CD4-positive, alpha-beta memory T cell (primary cell): ENCODE measurements around the gene RBBP7. TPM values are rescaled to one million over a fixed set of nuclear protein-coding genes. Genes with fewer than 3 reads are reported as not detected.
"Not testable (repeated sequence)": the region's sequence is repeated elsewhere in the genome, so short reads cannot be mapped to it uniquely, and the experiment has no call there.

Experiments used
- CTCF ChIA-PET: fragments of 350-600 bp; sonication (Branson Sonifier 250); formaldehyde crosslinking; loops from one replicate; lab custom pipeline; 2021; ENCODE audit warnings: inconsistent platforms; ENCODE audit not compliant: partially characterized antibody; lab: Charles Lee
- POLR2A ChIA-PET: fragments of 350-600 bp; sonication (Branson Sonifier 250); formaldehyde crosslinking; loops from one replicate; lab custom pipeline; 2021; ENCODE audit not compliant: partially characterized antibody; lab: Charles Lee
- DNase-seq, 5 donors: peaks; one replicate each; pipeline versions ENCODE4 v3.0.0 to v3.0.0-alpha.2; 2020 to 2022; ENCODE audit warnings: mixed read lengths in 1 of 5
- H3K27ac ChIP-seq: one replicate; pipeline ENCODE4 v1.7.0; 2013; ENCODE audit warnings: low read depth, low read length
- H3K27me3 ChIP-seq: 2 replicates; pipeline ENCODE4 v1.7.0; 2013; ENCODE audit warnings: mild to moderate bottlenecking, low read length, moderate library complexity; ENCODE audit not compliant: insufficient read depth
- H3K36me3 ChIP-seq: 2 replicates; pipeline ENCODE4 v1.7.0; 2013; ENCODE audit warnings: mild to moderate bottlenecking, low read length, moderate library complexity; ENCODE audit not compliant: insufficient read depth
- H3K4me1 ChIP-seq: 2 replicates; pipeline ENCODE4 v1.7.0; 2013; ENCODE audit warnings: mild to moderate bottlenecking, low read length, moderate library complexity; ENCODE audit not compliant: insufficient read depth
- H3K4me3 ChIP-seq, 2 donors: one replicate each; pipeline ENCODE4 v1.7.0; 2013; ENCODE audit warnings: low read length in 2 of 2, mild to moderate bottlenecking in 1 of 2
- H3K9me3 ChIP-seq, 2 donors: one replicate each; pipeline ENCODE4 v1.7.0; 2013; ENCODE audit warnings: low read length in 2 of 2, control low read depth in 1 of 2; ENCODE audit not compliant: control insufficient read depth in 1 of 2
- H3K27ac Mint-ChIP-seq, 7 donors: one replicate each; pipeline ENCODE4 v1.8.0; 2020 to 2021; ENCODE audit warnings: mixed read lengths in 7 of 7, mild to moderate bottlenecking in 6 of 7, inconsistent platforms in 3 of 7, moderate library complexity in 3 of 7
- H3K27me3 Mint-ChIP-seq, 2 donors: one replicate each; pipeline ENCODE4 v1.8.0; 2020 to 2021; ENCODE audit warnings: mixed read lengths in 2 of 2
- H3K36me3 Mint-ChIP-seq, 2 donors: one replicate each; pipeline ENCODE4 v1.8.0; 2020 to 2021; ENCODE audit warnings: mixed read lengths in 2 of 2, inconsistent platforms in 1 of 2, mild to moderate bottlenecking in 1 of 2
- H3K4me1 Mint-ChIP-seq, 4 donors: one replicate each; pipeline ENCODE4 v1.8.0; 2020 to 2021; ENCODE audit warnings: mixed read lengths in 4 of 4, mild to moderate bottlenecking in 1 of 4
- H3K4me3 Mint-ChIP-seq, 8 donors: one replicate each; pipeline ENCODE4 v1.8.0; 2020 to 2021; ENCODE audit warnings: mixed read lengths in 8 of 8, mild to moderate bottlenecking in 7 of 8, moderate library complexity in 6 of 8, inconsistent platforms in 3 of 8
- H3K9me3 Mint-ChIP-seq, 8 donors: one replicate each; pipeline ENCODE4 v1.8.0; 2020 to 2021; ENCODE audit warnings: mixed read lengths in 8 of 8, mild to moderate bottlenecking in 5 of 8, inconsistent platforms in 3 of 8, moderate library complexity in 1 of 8
- intact Hi-C: fragments of 100-400 bp; cut with micrococcal nuclease; formaldehyde crosslinking; loops from one replicate; pipeline ENCODE4 v1.15.1; 2023
- polyA plus RNA-seq, 2 donors: library from polyadenylated mRNA; unstranded; fragments of 300-500 nt; fragmentation: Illumina TruSeq; gene quantifications; one replicate each; pipeline ENCODE4 v1.2.3, GENCODE V29; 2021
- total RNA-seq, 2 experiments: library from RNA; stranded (reverse); gene quantifications; one replicate each; pipeline ENCODE4 v1.2.3, GENCODE V29; 2021

The RBBP7 gene
- total and polyA plus RNA-seq, 4 experiments from 2014 or later = 90.5 to 172 (median 112) TPM

DNA sequence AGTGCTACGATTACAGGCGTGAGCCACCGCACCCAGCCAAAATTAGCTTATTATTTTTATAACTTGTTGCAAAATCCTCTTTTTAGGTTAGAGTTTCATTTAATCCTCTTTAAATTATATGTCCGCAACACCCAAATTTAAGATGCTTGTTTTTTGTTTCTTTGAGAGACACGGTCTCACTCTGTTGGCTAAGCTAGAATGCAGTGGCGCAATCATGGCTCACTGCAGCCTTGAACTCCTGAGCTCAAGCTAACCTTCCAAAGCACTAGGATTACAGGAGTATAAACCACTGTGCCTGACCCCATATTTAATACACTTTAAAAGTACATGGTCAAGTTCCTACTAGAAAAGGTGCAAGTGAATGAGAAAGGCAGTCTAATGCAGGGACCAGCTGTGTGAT, 2.2 kb downstream of the RBBP7 start:
- Histone ChIP-seq H3K36me3 (no peaks in the 10 kb centered on the region), H3K27me3 (no peaks in the 10 kb centered on the region), H3K27ac (no peak overlapping the region), H3K4me3 (no peak overlapping the region), H3K4me1 (peaks cover 41% of the 10 kb centered on the region), H3K9me3 (no peaks in the 10 kb centered on the region)
- H3K4me1 Mint-ChIP-seq = peaks cover 29 to 51% (median 35%) of the 10 kb centered on the region in 4 donors
- no peaks in the 10 kb centered on the region for H3K9me3 Mint-ChIP-seq
- peaks cover 3 to 22% of the 10 kb centered on the region in 2 donors for H3K36me3 Mint-ChIP-seq
- CTCF ChIA-PET = interaction anchor here (3.0 kb wide), 1 partner anchor 15 kb away, joined by 13 read pairs; no protein-coding TSS in a partner anchor
- DNase-seq = no peak
- intact Hi-C loops = no loop called here
- H3K27me3 Mint-ChIP-seq = no peaks in the 10 kb centered on the region
- peak overlapping the region in 6 of 8 donors; percentile 10 to 94 (median 72) for H3K4me3 Mint-ChIP-seq
- POLR2A ChIA-PET = interaction anchor here (4.4 kb wide), 1 partner anchor 15 kb away, joined by 44 read pairs; no protein-coding TSS in a partner anchor
- H3K27ac Mint-ChIP-seq = peak overlapping the region in 2 of 7 donors; percentile 57 to 91

DNA sequence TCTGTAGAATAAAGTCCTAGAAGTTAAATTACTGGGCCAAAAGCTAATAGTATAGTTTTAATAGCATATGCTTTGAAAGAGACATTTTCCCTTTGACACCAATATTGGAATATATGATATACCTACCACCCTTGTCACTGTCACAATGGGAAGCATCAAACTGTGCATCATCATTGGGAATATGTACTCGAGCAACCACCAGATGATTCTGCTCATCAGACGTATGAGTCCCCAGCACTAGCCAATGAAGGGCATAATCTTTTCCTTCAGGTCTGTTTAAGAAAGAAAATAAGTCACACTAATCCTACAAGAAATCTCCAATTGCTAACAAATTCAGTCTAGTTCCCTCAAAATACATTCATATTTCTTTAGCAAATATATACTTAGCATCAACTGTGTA, 7.3 kb downstream of the RBBP7 start:
- Histone ChIP-seq H3K4me1 (peaks cover 18% of the 10 kb centered on the region), H3K27ac (no peak overlapping the region), H3K9me3 (no peaks in the 10 kb centered on the region), H3K4me3 (no peak overlapping the region), H3K36me3 (peaks cover 11% of the 10 kb centered on the region), H3K27me3 (no peaks in the 10 kb centered on the region)
- CTCF ChIA-PET = no interaction called here
- Mint-ChIP-seq H3K36me3 (peaks cover 21 to 34% of the 10 kb centered on the region in 2 donors), H3K9me3 (no peaks in the 10 kb centered on the region), H3K4me1 (peaks cover 21 to 38% (median 30%) of the 10 kb centered on the region in 4 donors), H3K27me3 (no peaks in the 10 kb centered on the region), H3K27ac (no peak overlapping the region), H3K4me3 (no peak overlapping the region)
- no peak for DNase-seq
- POLR2A ChIA-PET = no interaction called here
- intact Hi-C loops = no loop called here

DNA sequence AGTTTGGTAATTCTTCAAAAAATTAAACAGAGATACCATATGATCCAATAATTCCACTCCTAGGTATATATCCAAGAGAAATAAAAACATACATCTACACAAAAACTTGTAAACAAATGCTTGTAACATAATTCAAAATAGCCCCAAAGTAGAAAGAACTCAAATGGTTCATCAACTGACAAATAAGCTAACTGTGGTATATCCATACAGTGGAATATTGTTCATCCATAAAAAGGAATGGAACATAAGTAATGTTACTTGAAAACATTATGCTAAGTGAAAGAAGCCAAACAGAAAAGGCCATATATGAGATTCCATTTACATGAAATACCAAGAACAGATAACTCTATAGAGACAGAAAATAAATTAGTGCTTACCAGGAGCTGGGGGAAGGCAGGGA, 13.4 kb downstream of the RBBP7 start:
- Mint-ChIP-seq H3K4me1 (peaks cover 12 to 22% (median 13%) of the 10 kb centered on the region in 4 donors), H3K36me3 (peaks cover 45 to 59% of the 10 kb centered on the region in 2 donors), H3K27me3 (no peaks in the 10 kb centered on the region), H3K9me3 (no peaks in the 10 kb centered on the region), H3K4me3 (no peak overlapping the region), H3K27ac (peak overlapping the region in 1 of 7 donors; percentile 3)
- H3K36me3 ChIP-seq = peaks cover 21% of the 10 kb centered on the region
- no peaks in the 10 kb centered on the region for H3K27me3 ChIP-seq
- ChIA-PET CTCF (interaction anchor here (0.9 kb wide), 1 partner anchor 26 kb away, joined by 3 read pairs; no protein-coding TSS in a partner anchor), POLR2A (no interaction called here)
- no peaks in the 10 kb centered on the region for H3K9me3 ChIP-seq
- no peak for DNase-seq
- H3K27ac ChIP-seq = no peak overlapping the region
- intact Hi-C loops = no loop called here
- H3K4me3 ChIP-seq = no peak overlapping the region
- no peaks in the 10 kb centered on the region for H3K4me1 ChIP-seq

DNA sequence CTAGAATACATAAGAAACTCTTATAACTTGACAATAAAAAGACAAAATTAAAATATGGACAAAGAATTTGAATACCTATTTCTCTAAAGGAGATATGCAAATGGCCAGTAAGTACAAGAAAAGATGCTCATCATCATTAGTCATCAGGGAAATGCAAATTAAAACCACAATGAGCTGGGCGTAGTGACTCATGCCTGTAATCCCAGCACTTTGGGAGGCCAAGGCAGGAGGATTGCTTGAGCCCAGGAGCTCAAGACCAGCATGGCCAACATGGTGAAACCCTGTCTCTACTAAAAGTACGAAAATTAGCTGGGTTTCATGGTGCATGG, 14.1 kb downstream of the RBBP7 start:
- H3K27ac ChIP-seq, POLR2A ChIA-PET, intact Hi-C loops, H3K27me3 Mint-ChIP-seq, H3K4me3 Mint-ChIP-seq, H3K27me3 ChIP-seq, H3K4me3 ChIP-seq, H3K4me1 ChIP-seq, H3K9me3 ChIP-seq, H3K9me3 Mint-ChIP-seq: not testable (repeated sequence)
- DNase-seq = peak in 1 of 5 donors; percentile 45
- Mint-ChIP-seq H3K4me1 (peaks cover 12 to 22% (median 13%) of the 10 kb centered on the region in 4 donors), H3K27ac (peak overlapping the region in 1 of 7 donors; percentile 3), H3K36me3 (peaks cover 45 to 62% of the 10 kb centered on the region in 2 donors)
- CTCF ChIA-PET = interaction anchor here (0.9 kb wide), 1 partner anchor 27 kb away, joined by 3 read pairs; no protein-coding TSS in a partner anchor
- peaks cover 16% of the 10 kb centered on the region for H3K36me3 ChIP-seq

DNA sequence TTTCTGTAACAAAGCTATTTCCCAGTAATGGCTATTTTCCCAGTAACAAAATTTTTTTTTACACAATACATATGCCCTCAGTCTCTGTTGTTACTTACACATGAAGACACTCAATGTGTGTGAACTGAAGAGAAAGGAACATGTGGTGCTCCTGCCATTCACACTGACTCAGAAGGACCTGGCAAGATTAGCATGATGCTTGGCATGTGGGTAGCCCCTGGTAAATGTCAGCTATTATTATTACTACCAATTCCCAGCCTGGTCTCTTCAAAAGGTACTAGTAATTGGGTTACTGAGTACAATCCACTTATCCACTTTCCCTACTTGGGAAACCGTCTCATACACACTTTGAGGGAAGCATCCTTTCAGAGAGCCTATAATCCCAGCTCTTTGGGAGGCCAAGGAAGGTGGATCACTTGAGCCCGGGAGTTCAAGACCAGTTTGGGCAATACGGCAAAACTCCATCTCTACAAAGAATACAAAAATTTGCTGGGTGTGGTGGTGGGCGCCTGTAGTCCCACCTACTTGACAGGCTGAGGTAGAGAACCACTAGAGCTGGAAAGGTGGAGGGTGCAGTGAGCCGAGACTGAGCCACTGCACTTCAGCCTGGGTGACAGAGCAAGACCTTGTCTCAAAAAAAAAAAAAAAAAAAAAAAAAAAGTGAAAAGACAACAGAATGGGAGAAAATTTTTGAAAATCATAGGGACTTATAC, 14.6 kb downstream of the RBBP7 start:
- H3K36me3 ChIP-seq = peaks cover 16% of the 10 kb centered on the region
- CTCF ChIA-PET = interaction anchor here (0.6 to 0.7 kb wide), 2 partner anchors 18 to 30 kb away, joined by 3 read pairs; no protein-coding TSS in a partner anchor
- POLR2A ChIA-PET = no interaction called here

DNA sequence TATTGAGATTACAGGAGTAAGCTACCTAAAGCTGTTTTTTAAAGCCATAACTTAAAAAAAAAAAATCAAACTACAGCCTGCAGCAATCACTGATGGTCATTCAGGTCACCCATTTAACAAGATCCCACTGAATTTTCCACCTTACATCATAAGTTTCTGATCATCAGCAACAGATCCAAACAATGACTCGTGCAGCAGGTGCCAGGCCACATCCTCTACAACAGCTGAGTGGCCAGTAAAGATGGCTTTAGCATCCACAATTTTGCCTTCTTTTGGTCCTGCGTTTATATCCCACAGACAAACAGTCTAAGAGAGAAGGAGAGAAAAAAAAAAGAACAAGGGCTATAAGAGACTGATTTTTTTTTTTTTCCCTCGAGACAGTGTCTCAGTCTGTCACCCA, 16.6 kb downstream of the RBBP7 start:
- Histone ChIP-seq H3K27ac (no peak overlapping the region), H3K4me3 (no peak overlapping the region), H3K4me1 (no peaks in the 10 kb centered on the region), H3K36me3 (peaks cover 20% of the 10 kb centered on the region), H3K9me3 (no peaks in the 10 kb centered on the region), H3K27me3 (no peaks in the 10 kb centered on the region)
- DNase-seq = no peak
- H3K36me3 Mint-ChIP-seq = peaks cover 58 to 62% of the 10 kb centered on the region in 2 donors
- no peak overlapping the region for H3K4me3 Mint-ChIP-seq
- POLR2A ChIA-PET = interaction anchor here (0.7 kb wide), 1 partner anchor 180 kb away, joined by 4 read pairs; no protein-coding TSS in a partner anchor
- intact Hi-C loops = no loop called here
- CTCF ChIA-PET = interaction anchor here (1.8 kb wide), 1 partner anchor 38 kb away, joined by 3 read pairs; no protein-coding TSS in a partner anchor
- no peak overlapping the region for H3K27ac Mint-ChIP-seq
- peaks cover under 1 to 12% (median 5%) of the 10 kb centered on the region in 4 donors for H3K4me1 Mint-ChIP-seq
- H3K9me3 Mint-ChIP-seq = no peaks in the 10 kb centered on the region
- H3K27me3 Mint-ChIP-seq = no peaks in the 10 kb centered on the region

More for the DNA sequence above, 14.6 kb downstream of the RBBP7 start:
- Histone ChIP-seq H3K9me3 (no peaks in the 10 kb centered on the region), H3K4me1 (no peaks in the 10 kb centered on the region), H3K27ac (no peak overlapping the region), H3K4me3 (no peak overlapping the region), H3K27me3 (no peaks in the 10 kb centered on the region)
- H3K27ac Mint-ChIP-seq = peak overlapping the region in 3 of 7 donors; percentile 3 to 63 (median 5)
- H3K4me1 Mint-ChIP-seq = peaks cover 12 to 22% (median 13%) of the 10 kb centered on the region in 4 donors
- H3K27me3 Mint-ChIP-seq = no peaks in the 10 kb centered on the region
- peaks cover 46 to 62% of the 10 kb centered on the region in 2 donors for H3K36me3 Mint-ChIP-seq
- no peak for DNase-seq
- intact Hi-C loops = no loop called here
- no peaks in the 10 kb centered on the region for H3K9me3 Mint-ChIP-seq
- H3K4me3 Mint-ChIP-seq = no peak overlapping the region

DNA sequence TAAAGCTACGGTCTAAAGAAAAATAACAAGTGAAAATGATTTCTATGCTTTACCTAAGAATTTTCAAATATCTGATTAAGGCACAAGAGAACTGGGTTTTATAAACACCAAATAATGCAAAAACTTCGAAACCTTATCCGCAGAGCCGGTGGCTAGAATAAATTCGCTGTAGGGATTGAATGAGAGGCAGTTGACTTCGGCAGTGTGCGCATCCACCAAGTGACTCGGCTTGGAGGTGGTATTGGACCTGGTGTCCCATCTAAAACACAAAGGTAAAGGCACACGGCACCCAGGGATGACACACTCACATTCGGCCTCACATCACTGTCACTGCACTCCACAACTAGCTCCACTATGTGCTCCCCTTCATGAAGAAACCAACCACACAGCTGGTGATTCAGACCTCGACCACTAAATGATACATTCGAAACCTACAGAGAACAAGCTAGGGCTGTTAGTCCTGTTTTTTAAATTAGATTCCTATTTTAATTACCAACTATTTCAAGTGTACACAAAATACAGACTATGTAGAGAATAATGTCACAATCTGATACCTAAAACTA, 17.5 kb downstream of the RBBP7 start:
- intact Hi-C loops = no loop called here
- Mint-ChIP-seq H3K4me1 (peaks cover 0 to 11% (median 5%) of the 10 kb centered on the region in 4 donors), H3K9me3 (no peaks in the 10 kb centered on the region), H3K4me3 (no peak overlapping the region), H3K27ac (no peak overlapping the region), H3K36me3 (peaks cover 60 to 67% of the 10 kb centered on the region in 2 donors), H3K27me3 (no peaks in the 10 kb centered on the region)
- peaks cover 16% of the 10 kb centered on the region for H3K36me3 ChIP-seq
- no peak overlapping the region for H3K4me3 ChIP-seq
- CTCF ChIA-PET = interaction anchor here (1.8 kb wide), 1 partner anchor 39 kb away, joined by 3 read pairs; no protein-coding TSS in a partner anchor
- POLR2A ChIA-PET = no interaction called here
- no peak for DNase-seq
- H3K27ac ChIP-seq = no peak overlapping the region
- H3K9me3 ChIP-seq = no peaks in the 10 kb centered on the region
- H3K4me1 ChIP-seq = no peaks in the 10 kb centered on the region
- H3K27me3 ChIP-seq = no peaks in the 10 kb centered on the region
